GM18499 (cell line): ENCODE measurements around the gene SASH1.

Source experiments
- ATAC-seq: cut with Tn5 transposase; IDR thresholded peaks from one replicate; pipeline ENCODE4 v1.9.1; 2021; ENCODE audit warnings: moderate number of reproducible peaks; ENCODE audit not compliant: insufficient read depth, unreplicated experiment

Gene SASH1

GRCh38 chr6:148513145-148514071 lies 170.8 kb downstream of the SASH1 start:
- ATAC-seq, result no peak

- ATAC-seq, result no peak
These were observed 171.6 kb downstream of the SASH1 start for GRCh38 chr6:148514091-148514845.

- no peak for ATAC-seq
These were observed 173.6 kb downstream of the SASH1 start for GRCh38 chr6:148516217-148516616.

GRCh38 chr6:148516617-148517016 lies 174.0 kb downstream of the SASH1 start:
- no peak for ATAC-seq

GRCh38 chr6:148517470-148517869 lies 174.8 kb downstream of the SASH1 start:
- no peak for ATAC-seq

GRCh38 chr6:148518511-148519156 lies 176.0 kb downstream of the SASH1 start:
- ATAC-seq, result no peak

GRCh38 chr6:148520109-148520841 lies 177.6 kb downstream of the SASH1 start:
- peak; percentile 92 for ATAC-seq

GRCh38 chr6:148521158-148521557 lies 178.5 kb downstream of the SASH1 start:
- no peak for ATAC-seq

GRCh38 chr6:148521586-148521985 lies 178.9 kb downstream of the SASH1 start:
- no peak for ATAC-seq

- no peak for ATAC-seq
These were observed 180.4 kb downstream of the SASH1 start for GRCh38 chr6:148523048-148523447.

GRCh38 chr6:148523551-148523950 lies 180.9 kb downstream of the SASH1 start:
- no peak for ATAC-seq

- ATAC-seq, result no peak
These were observed 181.8 kb downstream of the SASH1 start for GRCh38 chr6:148524471-148524882.

GRCh38 chr6:148524976-148525375 lies 182.3 kb downstream of the SASH1 start:
- ATAC-seq, result no peak

- no peak for ATAC-seq
These were observed 182.8 kb downstream of the SASH1 start for GRCh38 chr6:148525453-148525852.

GRCh38 chr6:148526145-148526544 lies 183.5 kb downstream of the SASH1 start:
- no peak for ATAC-seq

- no peak for ATAC-seq
These were observed 185.7 kb downstream of the SASH1 start for GRCh38 chr6:148528292-148528691.

GRCh38 chr6:148529010-148529409 lies 186.4 kb downstream of the SASH1 start:
- ATAC-seq, result no peak

- ATAC-seq, result peak; percentile 79
These were observed 187.8 kb downstream of the SASH1 start for GRCh38 chr6:148530394-148530953.

GRCh38 chr6:148530976-148531375 lies 188.3 kb downstream of the SASH1 start:
- no peak for ATAC-seq

- ATAC-seq, result no peak
These were observed 190.1 kb downstream of the SASH1 start for GRCh38 chr6:148532698-148533097.
